GM21526 (cell line): Measurements from ENCODE around the gene MYL6B.

ENCODE experiments used
- ATAC-seq: cut with Tn5 transposase; IDR thresholded peaks from one replicate; pipeline ENCODE4 v1.9.1; 2021; ENCODE audit warnings: moderate library complexity; ENCODE audit not compliant: unreplicated experiment, low FRiP score

Gene MYL6B

DNA sequence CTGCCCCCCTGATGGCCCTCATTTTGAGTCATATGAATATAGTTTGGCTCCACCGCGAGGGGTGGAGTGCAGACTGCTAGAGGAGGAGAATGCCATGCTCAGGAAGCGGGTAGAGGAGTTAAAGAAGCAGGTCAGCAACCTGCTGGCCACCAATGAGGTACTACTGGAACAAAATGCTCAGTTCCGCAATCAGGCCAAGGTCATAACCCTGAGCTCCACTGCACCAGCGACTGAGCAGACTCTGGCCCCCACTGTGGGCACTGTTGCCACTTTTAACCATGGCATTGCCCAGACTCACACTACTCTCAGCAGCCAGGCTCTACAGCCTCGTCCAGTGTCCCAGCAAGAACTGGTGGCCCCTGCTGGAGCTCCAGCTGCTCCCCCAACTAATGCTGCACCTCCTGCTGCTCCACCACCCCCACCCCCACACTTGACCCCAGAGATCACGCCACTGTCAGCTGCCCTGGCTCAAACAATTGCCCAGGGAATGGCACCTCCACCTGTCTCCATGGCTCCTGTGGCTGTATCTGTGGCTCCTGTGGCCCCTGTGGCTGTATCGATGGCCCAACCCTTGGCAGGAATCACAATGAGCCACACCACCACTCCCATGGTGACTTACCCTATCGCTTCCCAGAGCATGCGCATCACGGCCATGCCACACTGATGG, 31.1 kb upstream of the MYL6B start:
- ATAC-seq = no peak

DNA sequence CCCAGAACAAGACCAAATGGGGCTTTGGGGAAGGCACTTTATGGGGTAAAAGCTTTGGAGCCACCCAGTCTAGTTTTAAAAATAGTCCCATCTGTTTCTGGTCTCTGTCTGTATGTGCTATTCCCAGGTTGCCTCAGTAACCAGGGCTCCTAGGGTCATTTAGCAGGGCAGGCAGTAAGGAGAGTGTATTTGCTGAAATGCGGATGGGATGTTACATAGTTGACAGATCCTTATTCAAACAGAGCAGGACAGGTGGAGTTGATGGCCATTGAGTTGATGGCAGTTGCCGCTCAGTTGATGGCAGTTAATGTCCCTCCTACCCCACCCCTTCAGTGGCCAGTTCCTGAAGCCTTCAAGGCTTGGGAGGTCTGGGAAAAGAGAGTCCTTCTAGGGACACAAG, 29.8 kb upstream of the MYL6B start:
- no peak for ATAC-seq

GRCh38 chr12:56124133-56124532, 28.3 kb upstream of the MYL6B start:
- ATAC-seq = no peak

DNA sequence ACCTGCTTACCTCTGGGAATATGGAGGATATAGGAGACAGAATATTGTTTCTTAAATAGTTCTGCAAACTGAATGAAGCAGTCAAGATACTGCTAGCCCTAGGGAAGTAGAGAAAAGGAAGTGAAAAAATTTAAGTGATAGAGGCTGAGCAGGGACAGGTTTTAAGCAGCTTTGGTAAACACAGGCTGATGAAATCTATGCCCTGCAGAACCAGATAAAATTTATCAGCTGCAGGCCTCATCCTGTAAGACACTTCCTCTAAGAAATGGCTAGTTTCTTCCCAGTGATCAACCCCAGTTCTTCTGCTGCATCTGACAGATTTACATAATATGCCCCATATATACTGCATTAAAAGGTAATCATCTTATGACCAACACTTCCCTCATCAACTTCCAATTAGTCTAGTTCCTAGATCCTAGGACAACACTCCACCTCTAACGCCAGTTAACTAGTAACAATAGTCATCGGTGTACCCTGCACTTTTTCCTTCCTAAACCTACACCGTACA, 25.6 kb upstream of the MYL6B start:
- ATAC-seq = no peak

DNA sequence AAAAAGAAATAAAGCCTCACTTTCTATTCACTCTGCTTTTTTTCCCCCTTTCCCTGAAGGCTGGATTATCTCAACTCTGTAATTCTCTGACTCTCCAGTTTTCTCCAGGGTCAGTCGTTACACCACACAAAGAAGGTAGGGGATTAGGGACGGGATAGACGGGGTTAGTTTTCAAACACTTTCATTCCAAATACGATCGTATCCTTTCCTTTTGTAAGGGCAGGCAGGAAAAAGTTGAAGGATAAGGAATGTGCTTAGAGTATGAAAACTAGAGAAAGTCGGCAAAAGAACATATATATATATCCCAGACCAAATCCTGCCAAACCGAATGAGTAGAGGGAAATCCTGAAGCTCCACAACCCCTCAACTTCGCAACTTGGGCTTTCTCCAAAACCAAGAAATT, 24.9 kb upstream of the MYL6B start:
- ATAC-seq = no peak

DNA sequence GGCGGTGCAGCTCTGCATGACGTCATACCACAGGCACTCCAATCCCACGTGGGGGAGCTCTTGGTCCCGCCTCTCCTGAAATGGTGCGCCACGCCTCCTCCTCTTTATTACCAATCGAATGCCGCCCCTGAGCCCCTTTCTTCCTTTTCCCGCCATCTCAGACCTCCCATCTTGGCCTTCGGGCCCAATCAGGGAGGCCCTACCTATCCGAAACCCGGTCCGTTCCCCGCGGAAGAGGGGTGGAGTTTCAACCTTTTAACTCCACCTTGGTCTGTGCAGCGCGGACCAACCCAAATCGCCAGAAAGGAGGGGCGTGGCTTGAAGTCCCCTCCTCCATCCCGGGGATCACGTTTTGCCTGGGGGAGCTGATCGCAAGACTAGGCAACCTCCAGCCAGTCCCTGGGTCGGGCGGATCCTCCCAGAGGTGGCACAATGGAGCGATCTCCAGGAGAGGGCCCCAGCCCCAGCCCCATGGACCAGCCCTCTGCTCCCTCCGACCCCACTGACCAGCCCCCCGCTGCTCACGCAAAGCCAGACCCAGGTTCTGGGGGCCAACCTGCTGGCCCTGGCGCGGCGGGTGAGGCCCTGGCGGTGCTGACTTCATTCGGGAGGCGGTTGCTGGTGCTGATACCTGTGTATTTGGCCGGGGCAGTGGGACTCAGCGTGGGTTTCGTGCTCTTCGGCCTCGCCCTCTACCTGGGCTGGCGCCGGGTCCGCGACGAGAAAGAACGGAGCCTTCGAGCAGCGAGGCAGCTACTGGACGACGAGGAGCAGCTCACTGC, 24.3 kb upstream of the MYL6B start, which contains the start of gene ESYT1:
TSS of gene ESYT1 (plus strand) at position 380 of the 782 bp plus-strand sequence. CDS start at position 433, 53 bp downstream.
- peak; percentile 82 for ATAC-seq

GRCh38 chr12:56128670-56129205, 23.6 kb upstream of the MYL6B start:
- no peak for ATAC-seq

GRCh38 chr12:56129206-56129941, 23.0 kb upstream of the MYL6B start:
- no peak for ATAC-seq

- ATAC-seq = no peak
These were observed 22.4 kb upstream of the MYL6B start for GRCh38 chr12:56129942-56130495.

DNA sequence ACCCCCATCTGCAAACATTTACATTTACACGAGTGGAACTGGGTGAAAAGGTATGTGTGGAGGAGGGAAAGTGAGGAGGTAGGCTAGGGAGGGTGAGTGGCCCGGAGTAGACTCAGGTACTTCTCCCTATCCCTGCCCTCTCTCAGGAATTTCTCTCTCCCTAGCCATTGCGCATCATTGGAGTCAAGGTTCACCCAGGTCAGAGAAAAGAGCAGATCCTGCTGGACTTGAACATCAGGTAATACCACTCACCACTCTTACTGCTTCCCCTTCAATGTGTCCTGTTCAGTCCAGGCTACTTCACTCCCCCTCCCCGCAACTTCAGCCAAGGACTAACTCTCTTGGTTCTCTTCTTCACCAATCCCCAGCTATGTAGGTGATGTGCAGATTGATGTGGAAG, 21.5 kb upstream of the MYL6B start:
- no peak for ATAC-seq

DNA sequence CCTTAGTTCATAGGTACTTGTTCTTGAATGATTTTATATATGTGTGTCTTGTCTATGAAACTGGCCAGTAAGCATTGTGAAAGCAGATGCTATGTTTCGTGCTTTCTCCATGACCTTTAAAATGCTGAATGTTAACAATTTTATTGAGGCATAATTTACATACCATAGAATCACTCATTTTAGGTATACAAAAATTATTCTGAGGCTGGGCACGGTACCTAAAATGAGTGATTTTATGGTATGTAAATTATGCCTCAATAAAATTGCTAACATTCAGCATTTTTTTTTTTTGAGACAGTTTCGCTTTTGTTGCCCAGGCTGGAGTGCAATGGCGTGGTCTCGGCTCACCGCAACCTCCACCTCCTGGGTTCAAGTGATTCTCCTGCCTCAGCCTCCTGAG, 17.5 kb upstream of the MYL6B start:
- no peak for ATAC-seq

- no peak for ATAC-seq
These were observed 14.4 kb upstream of the MYL6B start for GRCh38 chr12:56137853-56138571.

DNA sequence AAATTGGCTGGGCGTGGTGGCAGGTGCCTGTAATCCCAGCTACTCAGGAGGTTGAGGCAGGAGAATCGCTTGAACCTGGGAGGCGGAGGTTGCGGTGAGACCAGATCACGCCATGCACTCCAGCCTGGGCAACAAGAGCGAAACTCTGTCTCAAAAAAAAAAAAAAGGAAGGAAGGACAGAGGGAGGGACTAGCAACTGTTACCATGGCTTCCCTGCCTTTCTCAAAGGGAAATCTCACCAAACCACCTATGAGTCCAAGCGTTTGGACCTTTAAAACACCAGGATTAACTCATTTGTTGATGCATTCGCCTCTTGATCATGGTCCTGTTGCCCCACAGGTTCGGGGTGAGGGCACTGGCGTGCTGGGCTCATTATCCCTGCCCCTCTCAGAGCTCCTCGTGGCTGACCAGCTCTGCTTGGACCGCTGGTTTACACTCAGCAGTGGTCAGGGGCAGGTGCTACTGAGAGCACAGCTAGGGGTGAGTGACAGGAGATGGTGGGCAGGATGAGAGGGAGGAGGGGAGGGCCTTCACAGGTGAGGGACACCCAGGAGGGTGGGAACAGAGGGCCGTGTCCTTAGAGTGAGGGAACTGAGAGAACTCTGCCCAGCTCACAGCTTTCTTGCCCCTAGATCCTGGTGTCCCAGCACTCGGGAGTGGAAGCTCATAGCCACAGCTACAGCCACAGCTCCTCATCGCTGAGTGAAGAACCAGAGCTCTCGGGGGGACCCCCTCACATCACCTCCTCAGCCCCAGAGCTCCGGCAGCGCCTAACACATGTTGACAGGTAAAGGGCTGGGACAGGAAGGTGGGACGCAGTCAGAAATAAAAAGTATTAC, 10.2 kb upstream of the MYL6B start:
- ATAC-seq = no peak

DNA sequence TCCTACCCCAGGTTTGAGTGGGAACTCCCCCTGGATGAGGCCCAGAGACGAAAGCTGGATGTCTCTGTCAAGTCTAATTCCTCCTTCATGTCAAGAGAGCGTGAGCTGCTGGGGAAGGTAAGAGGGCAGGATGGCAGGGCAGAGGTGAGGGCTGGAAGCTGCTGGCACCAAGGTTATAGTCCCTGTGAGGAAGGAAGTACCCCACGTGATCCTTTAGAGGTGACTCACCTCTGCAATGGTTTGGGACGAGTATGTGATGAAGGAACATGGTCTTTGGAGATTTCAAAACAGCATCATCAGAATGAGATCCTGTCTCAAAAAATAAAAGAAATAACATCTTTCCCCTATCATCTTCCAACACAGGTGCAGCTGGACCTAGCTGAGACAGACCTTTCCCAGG, 9.2 kb upstream of the MYL6B start:
- ATAC-seq = no peak

GRCh38 chr12:56143870-56144269, 8.5 kb upstream of the MYL6B start:
- no peak for ATAC-seq

DNA sequence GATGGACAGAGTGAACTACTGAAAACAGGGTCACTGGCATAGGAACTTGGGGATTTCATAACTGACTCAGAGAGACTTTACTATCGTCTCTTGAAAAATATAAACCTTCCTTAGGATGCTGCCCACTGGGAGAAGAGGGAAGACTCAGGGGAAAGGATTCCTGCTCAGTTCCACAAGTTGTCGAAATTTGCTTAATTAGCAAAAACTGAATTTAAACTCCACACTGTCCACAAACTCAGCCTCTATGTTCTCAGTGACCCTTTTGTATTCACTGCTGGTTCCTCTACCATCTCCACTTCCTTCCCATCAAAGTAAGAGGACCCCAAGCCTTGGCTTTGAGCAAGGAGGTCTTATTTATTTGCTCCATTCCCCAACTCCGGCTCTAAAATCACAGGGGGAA, 7.2 kb upstream of the MYL6B start:
- no peak for ATAC-seq

DNA sequence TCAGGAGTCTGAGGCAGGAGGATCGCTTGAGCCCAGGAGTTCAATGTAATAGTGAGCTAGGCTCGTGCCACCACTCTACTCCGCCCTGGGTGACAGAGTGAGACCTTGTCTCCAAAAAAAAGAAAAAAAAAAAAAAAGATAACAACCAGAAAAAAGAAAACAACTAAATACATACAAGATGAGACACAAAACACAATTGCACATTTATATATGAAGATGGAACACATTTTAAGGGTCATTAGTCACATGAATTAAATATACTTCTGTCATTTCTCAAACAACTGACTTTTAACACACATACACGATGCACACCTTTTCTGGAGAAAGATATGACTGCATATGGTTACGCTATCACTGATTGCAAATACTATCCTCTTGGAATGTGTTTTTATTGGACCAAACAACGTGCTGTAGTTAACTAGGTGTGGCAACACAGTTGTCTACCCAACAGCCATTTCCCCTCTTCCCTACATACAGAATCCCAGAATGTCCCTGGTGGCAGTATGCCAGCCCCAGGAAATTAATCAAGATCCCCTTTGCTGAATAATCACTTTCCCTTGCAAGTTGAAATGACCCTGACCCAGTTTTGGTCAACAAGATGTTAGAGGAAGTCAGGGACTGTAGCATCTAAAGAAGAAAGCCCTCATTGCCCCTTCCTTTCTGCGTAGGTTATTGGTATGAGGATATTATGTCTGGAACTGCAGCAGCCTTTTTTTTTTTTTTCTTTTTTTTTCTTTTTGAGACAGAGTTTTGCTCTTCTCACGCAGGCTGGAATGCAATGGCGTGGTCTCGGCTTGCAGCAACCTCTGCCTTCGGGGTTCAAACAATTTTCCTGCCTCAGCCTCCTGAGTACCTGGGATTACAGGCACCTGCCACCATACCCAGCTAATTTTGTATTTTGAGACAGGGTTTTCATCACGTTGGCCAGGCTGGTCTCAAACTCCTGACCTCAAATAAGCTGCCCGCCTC, 5.6 kb upstream of the MYL6B start:
- no peak for ATAC-seq

DNA sequence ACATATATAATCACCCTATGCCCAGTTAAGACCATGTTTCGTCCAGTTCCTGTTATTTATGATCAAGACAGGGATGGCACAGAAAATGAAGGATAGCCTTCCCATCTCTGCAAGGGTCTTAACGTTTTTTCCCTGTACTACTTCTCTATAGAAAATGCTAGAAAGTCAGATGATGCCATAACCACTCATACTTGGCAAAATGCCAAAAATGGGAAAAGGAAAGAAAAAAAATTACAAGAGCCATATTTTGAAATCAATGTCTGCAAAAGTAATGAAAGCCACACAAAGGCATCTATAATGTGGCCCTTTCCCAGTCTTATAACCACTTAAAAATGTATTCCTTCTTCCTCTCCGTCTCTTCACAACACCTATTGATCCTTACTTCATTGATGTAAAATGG, 1.8 kb upstream of the MYL6B start:
- no peak for ATAC-seq
